AG09309 (cell line): ENCODE data around the gene LAMC1.
A peak's percentile ranks its signal among the peaks of the same experiment; 100 is the strongest.

ENCODE experiments used
- DNase-seq: peaks from one replicate; pipeline ENCODE4 v3.0.0-alpha.2; 2010; ENCODE audit warnings: low read depth
- H3K4me3 ChIP-seq: 2 replicates; pipeline ENCODE4 v1.5.1; 2011; ENCODE audit warnings: mild to moderate bottlenecking, low read depth, low read length, moderate library complexity; ENCODE audit not compliant: control insufficient read depth
- CTCF ChIP-seq: IDR thresholded peaks from 2 replicates; pipeline ENCODE4 v1.5.1; 2011; ENCODE audit warnings: mild to moderate bottlenecking, low read depth, low read length, inconsistent platforms; ENCODE audit not compliant: insufficient read depth, control insufficient read depth; ENCODE audit errors: missing control alignments

LAMC1 gene

GRCh38 chr1:183038913-183039312, 15.7 kb downstream of the LAMC1 start:
- TF ChIP-seq CTCF = no peak
- DNase-seq = no peak
- H3K4me3 ChIP-seq = no peak overlapping the region

- TF ChIP-seq CTCF = no peak
- no peak for DNase-seq
- no peak overlapping the region for H3K4me3 ChIP-seq
These were observed 16.1 kb downstream of the LAMC1 start for GRCh38 chr1:183039330-183039729.

- no peak for TF ChIP-seq CTCF
- DNase-seq = peak; percentile 78
- H3K4me3 ChIP-seq = no peak overlapping the region
These were observed 16.8 kb downstream of the LAMC1 start for GRCh38 chr1:183039985-183040447.

- H3K4me3 ChIP-seq = no peak overlapping the region
- DNase-seq = no peak
- no peak for TF ChIP-seq CTCF
These were observed 17.3 kb downstream of the LAMC1 start for GRCh38 chr1:183040547-183040971.

GRCh38 chr1:183043254-183043653, 20.0 kb downstream of the LAMC1 start:
- TF ChIP-seq CTCF = no peak
- DNase-seq = no peak
- no peak overlapping the region for H3K4me3 ChIP-seq

GRCh38 chr1:183043872-183044854, 20.9 kb downstream of the LAMC1 start:
- no peak for TF ChIP-seq CTCF
- no peak overlapping the region for H3K4me3 ChIP-seq
- DNase-seq = peak; percentile 82
